Measurements from ENCODE around the gene DNAJC3.

Gene DNAJC3

GRCh38 chr13:95809429-95809828 is 132.5 kb downstream of the DNAJC3 start:
- TF ChIP-seq EGR1 (IDR thresholded peaks at IDR 0.05): no peak

- TF ChIP-seq TAF1 (IDR thresholded peaks at IDR 0.05; ENCODE audit: low read depth) (no peak), TCF12 (IDR thresholded peaks at IDR 0.05; ENCODE audit: low read depth) (no peak), ZBTB7A (IDR thresholded peaks at IDR 0.05; ENCODE audit: low read depth) (no peak), TEAD4 (IDR thresholded peaks at IDR 0.05) (no peak), EGR1 (IDR thresholded peaks at IDR 0.05) (no peak), USF1 (IDR thresholded peaks at IDR 0.05) (no peak), CEBPB (IDR thresholded peaks at IDR 0.05) (no peak), CREB1 (IDR thresholded peaks at IDR 0.05; ENCODE audit: low read depth) (no peak), NFIC (IDR thresholded peaks at IDR 0.05) (no peak), MAX (IDR thresholded peaks at IDR 0.05) (no peak), YY1 (IDR thresholded peaks at IDR 0.05; ENCODE audit: low read depth) (no peak), EP300 (IDR thresholded peaks at IDR 0.05; ENCODE audit: borderline replicate concordance) (no peak), RAD21 (IDR thresholded peaks at IDR 0.05; ENCODE audit: low read depth) (no peak), REST (IDR thresholded peaks at IDR 0.05; ENCODE audit: low read depth) (no peak), FOXM1 (IDR thresholded peaks at IDR 0.05; ENCODE audit: borderline replicate concordance, low read depth) (no peak)
These were observed 136.2 kb downstream of the DNAJC3 start for GRCh38 chr13:95813139-95813538.

- TF ChIP-seq REST (IDR thresholded peaks at IDR 0.05; ENCODE audit: low read depth) (no peak), NFIC (IDR thresholded peaks at IDR 0.05) (no peak), TCF12 (IDR thresholded peaks at IDR 0.05; ENCODE audit: low read depth) (no peak), TAF1 (IDR thresholded peaks at IDR 0.05; ENCODE audit: low read depth) (no peak), MAX (IDR thresholded peaks at IDR 0.05) (no peak), RAD21 (IDR thresholded peaks at IDR 0.05; ENCODE audit: low read depth) (no peak), YY1 (IDR thresholded peaks at IDR 0.05; ENCODE audit: low read depth) (no peak), TEAD4 (IDR thresholded peaks at IDR 0.05) (no peak), EGR1 (IDR thresholded peaks at IDR 0.05) (no peak)
These were observed 137.6 kb downstream of the DNAJC3 start for GRCh38 chr13:95814495-95814894.

GRCh38 chr13:95822303-95822702 is 145.4 kb downstream of the DNAJC3 start:
- TF ChIP-seq REST (IDR thresholded peaks at IDR 0.05; ENCODE audit: low read depth) (no peak), EP300 (IDR thresholded peaks at IDR 0.05; ENCODE audit: borderline replicate concordance) (no peak), FOXM1 (IDR thresholded peaks at IDR 0.05; ENCODE audit: borderline replicate concordance, low read depth) (no peak), RAD21 (IDR thresholded peaks at IDR 0.05; ENCODE audit: low read depth) (no peak), ZBTB7A (IDR thresholded peaks at IDR 0.05; ENCODE audit: low read depth) (no peak), YY1 (IDR thresholded peaks at IDR 0.05; ENCODE audit: low read depth) (no peak), TEAD4 (IDR thresholded peaks at IDR 0.05) (no peak), USF1 (IDR thresholded peaks at IDR 0.05) (no peak), CREB1 (IDR thresholded peaks at IDR 0.05; ENCODE audit: low read depth) (no peak), EGR1 (IDR thresholded peaks at IDR 0.05) (no peak), MAX (IDR thresholded peaks at IDR 0.05) (no peak)

- TF ChIP-seq TEAD4 (IDR thresholded peaks at IDR 0.05) (no peak), EGR1 (IDR thresholded peaks at IDR 0.05) (no peak), TCF12 (IDR thresholded peaks at IDR 0.05; ENCODE audit: low read depth) (no peak), YY1 (IDR thresholded peaks at IDR 0.05; ENCODE audit: low read depth) (no peak), CEBPB (IDR thresholded peaks at IDR 0.05) (no peak), USF1 (IDR thresholded peaks at IDR 0.05) (no peak), TAF1 (IDR thresholded peaks at IDR 0.05; ENCODE audit: low read depth) (no peak)
These were observed 156.2 kb downstream of the DNAJC3 start for GRCh38 chr13:95833126-95833525.
